Measurements from ENCODE around the gene UGT2B15.
"Not testable (repeated sequence)": the region's sequence is repeated elsewhere in the genome, so short reads cannot be mapped to it uniquely, and the experiment has no call there.

UGT2B15 gene
- 0 reads per million in 9 experiments for total RNA-seq

DNA sequence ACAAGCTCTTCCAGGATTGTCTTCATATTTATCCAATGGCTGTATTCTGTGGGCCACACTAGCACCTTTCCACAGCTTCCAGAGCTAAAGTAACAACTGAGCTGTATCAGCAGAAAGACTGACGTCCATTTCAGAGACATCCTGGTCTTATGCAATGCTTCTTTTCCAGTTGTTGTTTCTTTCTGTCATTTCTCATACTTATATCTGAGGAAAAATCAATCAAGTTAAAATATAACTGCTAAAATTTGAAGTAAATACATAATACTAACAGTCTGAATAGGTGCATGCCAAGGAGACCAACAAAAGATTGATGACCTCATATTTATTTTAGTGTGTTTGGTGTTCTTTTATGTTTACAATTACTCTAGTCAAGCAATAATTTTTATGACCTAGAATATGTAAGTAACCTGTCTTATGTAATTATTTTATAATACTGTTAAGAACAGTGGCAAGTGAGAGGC is at the start of gene UGT2B15:
TSS of gene UGT2B15 (minus strand) at position 174 of the 461 bp plus-strand sequence. CDS start at position 140, 34 bp downstream.
- H3K27ac Mint-ChIP-seq; ATAC-seq (replicated peaks); H3K9me3 Mint-ChIP-seq; H3K4me1 Mint-ChIP-seq (ENCODE audit: low read depth in 2 of 2); H3K4me3 Mint-ChIP-seq; H3K27me3 Mint-ChIP-seq; DNase-seq; H3K36me3 Mint-ChIP-seq (ENCODE audit: insufficient read depth): not testable (repeated sequence)

- Mint-ChIP-seq H3K4me3 (no peak overlapping the region), H3K27ac (no peak overlapping the region), H3K4me1 (ENCODE audit: low read depth in 2 of 2) (no peaks in the 10 kb centered on the region), H3K36me3 (ENCODE audit: insufficient read depth) (no peaks in the 10 kb centered on the region), H3K9me3 (peaks cover 0 to 1% of the 10 kb centered on the region in 2 donors), H3K27me3 (no peaks in the 10 kb centered on the region)
- DNase-seq (no peak), ATAC-seq (replicated peaks) (no peak)
Measured at GRCh38 chr4:68719075-68719473, 48.6 kb upstream of the UGT2B15 start.

GRCh38 chr4:68718447-68719074 is 48.1 kb upstream of the UGT2B15 start:
- H3K4me1 Mint-ChIP-seq (ENCODE audit: low read depth in 2 of 2), result no peaks in the 10 kb centered on the region
- peaks cover 0 to 1% of the 10 kb centered on the region in 2 donors for H3K9me3 Mint-ChIP-seq
- no peak overlapping the region for H3K27ac Mint-ChIP-seq
- H3K36me3 Mint-ChIP-seq (ENCODE audit: insufficient read depth), result no peaks in the 10 kb centered on the region
- DNase-seq, result no peak
- no peaks in the 10 kb centered on the region for H3K27me3 Mint-ChIP-seq
- H3K4me3 Mint-ChIP-seq, result no peak overlapping the region
- ATAC-seq (replicated peaks), result no peak

DNA sequence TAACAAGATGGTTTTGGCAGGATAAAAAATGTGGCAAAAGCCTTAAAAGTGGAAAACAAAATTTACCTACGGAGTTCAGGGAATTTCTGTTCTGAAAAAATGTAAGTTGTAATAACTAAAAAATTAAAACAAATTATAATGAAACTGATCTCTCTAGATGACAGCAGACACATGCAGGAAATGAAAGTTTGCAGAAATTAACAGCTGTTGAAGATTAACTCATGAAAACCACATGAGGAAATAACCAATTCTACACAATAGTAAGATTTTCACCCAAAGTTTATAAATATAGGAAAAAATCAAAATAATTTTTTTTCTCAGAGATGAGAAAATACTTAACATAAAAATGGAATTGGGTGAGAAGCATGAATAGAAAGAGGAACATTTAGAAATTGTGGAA is 47.5 kb upstream of the UGT2B15 start:
- no peak for ATAC-seq (replicated peaks)
- Mint-ChIP-seq H3K4me1 (ENCODE audit: low read depth in 2 of 2) (no peaks in the 10 kb centered on the region), H3K27ac (no peak overlapping the region), H3K9me3 (peaks cover 0 to 1% of the 10 kb centered on the region in 2 donors), H3K36me3 (ENCODE audit: insufficient read depth) (no peaks in the 10 kb centered on the region), H3K4me3 (no peak overlapping the region), H3K27me3 (no peaks in the 10 kb centered on the region)
- no peak for DNase-seq

DNA sequence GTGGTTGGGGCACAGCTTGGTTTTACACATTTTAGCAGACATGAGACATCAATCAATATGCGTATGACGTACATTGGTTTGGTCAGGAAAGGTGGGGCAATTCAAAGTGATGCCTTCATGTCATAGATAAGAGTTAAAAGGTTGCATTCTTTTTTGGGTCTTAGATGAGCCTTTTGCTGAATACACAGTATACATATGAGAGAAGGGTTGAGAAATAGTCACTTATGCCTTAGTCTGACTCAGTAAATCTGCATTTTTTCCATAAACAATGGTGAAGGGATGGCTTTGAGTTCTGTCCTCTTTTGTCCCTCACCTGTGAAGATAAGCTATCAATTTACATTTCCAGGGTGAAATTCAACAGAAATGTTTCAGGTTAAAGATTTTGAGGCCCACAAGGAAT is 43.9 kb upstream of the UGT2B15 start:
- ATAC-seq (replicated peaks) (no peak), DNase-seq (no peak)
- Mint-ChIP-seq H3K27ac (no peak overlapping the region), H3K27me3 (no peaks in the 10 kb centered on the region), H3K9me3 (no peaks in the 10 kb centered on the region), H3K4me1 (ENCODE audit: low read depth in 2 of 2) (no peaks in the 10 kb centered on the region), H3K36me3 (ENCODE audit: insufficient read depth) (no peaks in the 10 kb centered on the region), H3K4me3 (no peak overlapping the region)

DNA sequence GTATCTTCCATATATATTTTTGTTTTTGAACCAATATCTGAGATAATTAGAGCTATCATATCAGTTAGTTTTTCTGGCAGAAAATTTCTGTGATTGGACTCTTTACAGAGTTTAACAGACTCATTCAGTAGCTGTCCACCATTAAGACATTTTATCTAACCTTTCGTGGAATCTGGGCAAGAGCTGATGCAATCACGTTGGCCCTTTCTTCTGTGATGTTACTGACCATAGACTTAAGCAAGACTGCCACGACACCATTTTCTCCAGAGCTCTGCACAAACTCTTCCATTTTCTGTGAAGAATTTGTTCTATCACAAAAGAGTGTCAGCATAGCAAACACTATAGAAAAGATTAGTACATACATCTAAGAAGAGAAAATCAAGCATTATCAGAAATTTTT is 41.8 kb upstream of the UGT2B15 start:
- Mint-ChIP-seq H3K27me3 (no peaks in the 10 kb centered on the region), H3K36me3 (ENCODE audit: insufficient read depth) (no peaks in the 10 kb centered on the region), H3K4me1 (ENCODE audit: low read depth in 2 of 2) (no peaks in the 10 kb centered on the region), H3K9me3 (peaks cover 0 to 1% of the 10 kb centered on the region in 2 donors), H3K4me3 (no peak overlapping the region), H3K27ac (no peak overlapping the region)
- DNase-seq (no peak), ATAC-seq (replicated peaks) (no peak)

DNA sequence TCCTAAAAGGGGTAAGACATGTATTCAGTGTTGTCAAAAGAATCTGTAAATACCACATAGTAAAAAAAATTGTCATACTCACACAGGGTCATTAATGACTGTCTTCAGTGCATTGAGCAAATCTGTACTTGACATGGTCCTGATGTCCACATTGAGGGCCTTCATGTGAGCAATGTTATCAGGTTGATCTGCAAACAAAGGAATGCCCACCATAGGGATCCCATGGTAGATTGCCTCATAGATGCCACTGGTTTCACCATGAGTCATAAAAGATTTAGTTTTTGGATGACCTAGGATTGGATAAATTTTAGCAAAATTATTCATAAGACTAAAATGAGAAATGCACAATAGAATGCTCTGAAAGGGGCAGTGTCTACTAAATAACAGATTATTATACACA is 38.1 kb upstream of the UGT2B15 start:
- Mint-ChIP-seq H3K4me1 (ENCODE audit: low read depth in 2 of 2) (no peaks in the 10 kb centered on the region), H3K9me3 (peaks cover 0 to 3% of the 10 kb centered on the region in 2 donors), H3K4me3 (no peak overlapping the region), H3K27ac (no peak overlapping the region), H3K36me3 (ENCODE audit: insufficient read depth) (no peaks in the 10 kb centered on the region), H3K27me3 (no peaks in the 10 kb centered on the region)
- DNase-seq, result no peak
- ATAC-seq (replicated peaks), result no peak

- ATAC-seq (replicated peaks); H3K4me1 Mint-ChIP-seq (ENCODE audit: low read depth in 2 of 2); H3K27me3 Mint-ChIP-seq: not testable (repeated sequence)
Measured at GRCh38 chr4:68703168-68703567, 32.7 kb upstream of the UGT2B15 start.

DNA sequence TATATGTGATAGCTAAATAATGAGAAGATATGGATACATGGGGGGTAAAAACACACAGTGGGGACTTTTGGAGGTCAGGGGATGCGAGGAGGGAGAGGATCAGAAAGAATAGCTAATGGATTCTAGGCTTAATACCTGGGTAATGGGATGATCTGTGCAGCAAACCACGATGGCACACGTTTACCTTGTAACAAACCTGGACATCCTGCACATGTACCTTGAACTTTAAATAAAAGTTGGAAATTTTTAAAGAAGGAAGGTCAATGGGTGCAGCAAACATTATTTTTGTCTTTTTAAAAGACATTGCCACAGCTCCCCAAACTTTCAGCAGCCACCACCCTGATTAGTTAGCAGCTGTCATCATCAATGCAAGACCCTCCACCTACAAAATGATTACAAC is 29.7 kb upstream of the UGT2B15 start:
- Mint-ChIP-seq H3K9me3 (peaks cover 0 to 1% of the 10 kb centered on the region in 2 donors), H3K4me3 (no peak overlapping the region), H3K4me1 (ENCODE audit: low read depth in 2 of 2) (no peaks in the 10 kb centered on the region), H3K27me3 (no peaks in the 10 kb centered on the region), H3K36me3 (ENCODE audit: insufficient read depth) (no peaks in the 10 kb centered on the region), H3K27ac (no peak overlapping the region)
- DNase-seq (no peak), ATAC-seq (replicated peaks) (no peak)

More at GRCh38 chr4:68703168-68703567, 32.7 kb upstream of the UGT2B15 start:
- not testable (repeated sequence) for H3K4me3 Mint-ChIP-seq; H3K36me3 Mint-ChIP-seq (ENCODE audit: insufficient read depth); H3K27ac Mint-ChIP-seq; H3K9me3 Mint-ChIP-seq; DNase-seq

DNA sequence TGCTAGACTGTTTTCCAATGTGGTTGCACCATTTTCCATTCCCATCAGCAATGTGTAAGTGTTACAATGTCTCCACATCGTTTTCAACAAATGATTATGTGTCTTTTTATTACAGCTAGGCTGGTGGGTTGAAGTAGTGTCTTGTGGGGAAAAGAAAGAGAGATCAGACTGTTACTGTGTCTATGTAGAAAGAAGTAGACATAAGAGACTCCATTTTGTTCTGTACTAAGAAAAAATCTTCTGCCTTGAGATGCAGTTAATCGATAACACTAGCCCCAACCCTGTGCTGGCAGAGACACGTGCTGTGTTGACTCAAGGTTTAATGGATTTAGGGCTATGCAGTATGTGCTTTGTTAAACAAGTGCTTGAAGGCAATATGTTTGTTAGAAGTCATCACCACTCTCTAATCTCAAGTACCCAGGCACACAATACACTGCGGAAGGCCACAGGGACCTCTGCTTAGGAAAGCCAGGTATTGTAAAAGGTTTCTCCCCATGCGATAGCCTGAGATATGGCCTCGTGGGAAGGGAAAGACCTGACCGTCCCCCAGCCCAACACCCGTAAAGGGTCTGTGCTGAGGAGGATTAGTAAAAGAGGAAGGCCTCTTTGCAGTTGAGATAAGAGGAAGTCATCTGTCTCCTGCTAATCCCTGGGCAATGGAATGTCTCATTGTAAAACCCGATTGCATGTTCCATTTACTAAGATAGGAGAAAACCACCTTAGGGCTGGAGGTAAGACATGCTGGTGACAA is 23.0 kb upstream of the UGT2B15 start:
- no peaks in the 10 kb centered on the region for H3K36me3 Mint-ChIP-seq (ENCODE audit: insufficient read depth)
- no peak overlapping the region for H3K4me3 Mint-ChIP-seq
- ATAC-seq (replicated peaks), result no peak
- no peak overlapping the region for H3K27ac Mint-ChIP-seq
- no peaks in the 10 kb centered on the region for H3K27me3 Mint-ChIP-seq
- no peaks in the 10 kb centered on the region for H3K4me1 Mint-ChIP-seq (ENCODE audit: low read depth in 2 of 2)
- no peak for DNase-seq
- H3K9me3 Mint-ChIP-seq, result peaks cover 0 to 1% of the 10 kb centered on the region in 2 donors

- Mint-ChIP-seq H3K4me3 (no peak overlapping the region), H3K9me3 (peaks cover 0 to 5% of the 10 kb centered on the region in 2 donors), H3K36me3 (ENCODE audit: insufficient read depth) (no peaks in the 10 kb centered on the region), H3K27ac (no peak overlapping the region), H3K4me1 (ENCODE audit: low read depth in 2 of 2) (no peaks in the 10 kb centered on the region), H3K27me3 (no peaks in the 10 kb centered on the region)
- DNase-seq (no peak), ATAC-seq (replicated peaks) (no peak)
Measured at GRCh38 chr4:68691186-68691585, 20.7 kb upstream of the UGT2B15 start.

GRCh38 chr4:68683034-68683433 is 12.6 kb upstream of the UGT2B15 start:
- Mint-ChIP-seq H3K4me1 (ENCODE audit: low read depth in 2 of 2) (no peaks in the 10 kb centered on the region), H3K27me3 (no peaks in the 10 kb centered on the region), H3K27ac (no peak overlapping the region), H3K9me3 (peaks cover 0 to 12% of the 10 kb centered on the region in 2 donors), H3K36me3 (ENCODE audit: insufficient read depth) (no peaks in the 10 kb centered on the region), H3K4me3 (no peak overlapping the region)
- ATAC-seq (replicated peaks) (no peak), DNase-seq (no peak)

- not testable (repeated sequence) for H3K4me1 Mint-ChIP-seq (ENCODE audit: low read depth in 2 of 2); H3K4me3 Mint-ChIP-seq; H3K36me3 Mint-ChIP-seq (ENCODE audit: insufficient read depth); H3K9me3 Mint-ChIP-seq; DNase-seq; H3K27ac Mint-ChIP-seq; H3K27me3 Mint-ChIP-seq; ATAC-seq (replicated peaks)
Measured at GRCh38 chr4:68681298-68681697, 10.8 kb upstream of the UGT2B15 start.

DNA sequence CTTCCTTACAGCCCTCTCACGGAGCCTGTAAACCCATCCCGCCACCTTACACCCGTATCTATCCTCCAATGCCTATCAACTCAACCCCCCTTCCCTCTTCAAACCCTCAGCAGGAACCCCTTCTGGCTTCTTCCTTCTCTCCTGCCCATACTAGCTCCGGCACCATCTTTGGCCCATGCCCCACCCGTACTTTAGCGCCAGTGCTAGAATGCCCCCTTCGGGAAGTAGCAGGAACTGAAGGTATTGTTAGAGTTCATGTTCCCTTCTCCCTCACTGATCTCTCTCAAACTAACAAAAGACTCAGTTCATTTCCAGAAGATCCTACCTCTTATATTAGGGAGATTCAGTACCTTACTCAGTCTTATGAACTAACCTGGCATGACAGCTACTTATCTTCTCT is 2.7 kb upstream of the UGT2B15 start:
- no peaks in the 10 kb centered on the region for H3K27me3 Mint-ChIP-seq

More for the DNA sequence above, 2.7 kb upstream of the UGT2B15 start:
- DNase-seq (no peak), ATAC-seq (replicated peaks) (no peak)
- peaks cover 0 to 13% of the 10 kb centered on the region in 2 donors for H3K9me3 Mint-ChIP-seq
- H3K27ac Mint-ChIP-seq, result no peak overlapping the region
- no peaks in the 10 kb centered on the region for H3K4me1 Mint-ChIP-seq (ENCODE audit: low read depth in 2 of 2)
- H3K4me3 Mint-ChIP-seq, result no peak overlapping the region
- no peaks in the 10 kb centered on the region for H3K36me3 Mint-ChIP-seq (ENCODE audit: insufficient read depth)

Measured in effector memory CD8-positive, alpha-beta T cell (primary cell).